ENCODE results near the gene EYA2.

The EYA2 gene

GRCh38 chr20:47036091-47036870 is 141.6 kb downstream of the EYA2 start:
- no peak for DNase-seq (ENCODE audit: low spot score)

- DNase-seq (ENCODE audit: low spot score) = no peak
These were observed 144.2 kb downstream of the EYA2 start for GRCh38 chr20:47038566-47039560.

GRCh38 chr20:47040506-47041125 is 146.0 kb downstream of the EYA2 start:
- no peak for DNase-seq (ENCODE audit: low spot score)

GRCh38 chr20:47041396-47041899 is 146.8 kb downstream of the EYA2 start:
- no peak for DNase-seq (ENCODE audit: low spot score)

GRCh38 chr20:47042464-47042863 is 147.8 kb downstream of the EYA2 start:
- DNase-seq (ENCODE audit: low spot score) = no peak

- DNase-seq (ENCODE audit: low spot score) = no peak
These were observed 148.4 kb downstream of the EYA2 start for GRCh38 chr20:47043086-47043485.

- no peak for DNase-seq (ENCODE audit: low spot score)
These were observed 150.3 kb downstream of the EYA2 start for GRCh38 chr20:47044938-47045337.

GRCh38 chr20:47048054-47048453 is 153.4 kb downstream of the EYA2 start:
- DNase-seq (ENCODE audit: low spot score) = no peak

- no peak for DNase-seq (ENCODE audit: low spot score)
These were observed 155.1 kb downstream of the EYA2 start for GRCh38 chr20:47049771-47050170.

GRCh38 chr20:47050996-47051395 is 156.4 kb downstream of the EYA2 start:
- DNase-seq (ENCODE audit: low spot score) = no peak

GRCh38 chr20:47051936-47052526 is 157.4 kb downstream of the EYA2 start:
- no peak for DNase-seq (ENCODE audit: low spot score)

GRCh38 chr20:47054506-47054905 is 159.9 kb downstream of the EYA2 start:
- DNase-seq (ENCODE audit: low spot score) = no peak

GRCh38 chr20:47054945-47055344 is 160.3 kb downstream of the EYA2 start:
- DNase-seq (ENCODE audit: low spot score) = no peak

GRCh38 chr20:47055699-47056369 is 161.2 kb downstream of the EYA2 start:
- DNase-seq (ENCODE audit: low spot score) = no peak

GRCh38 chr20:47057661-47058060 is 163.0 kb downstream of the EYA2 start:
- no peak for DNase-seq (ENCODE audit: low spot score)

GRCh38 chr20:47058236-47058635 is 163.6 kb downstream of the EYA2 start:
- no peak for DNase-seq (ENCODE audit: low spot score)

GRCh38 chr20:47059536-47059935 is 164.9 kb downstream of the EYA2 start:
- no peak for DNase-seq (ENCODE audit: low spot score)

GRCh38 chr20:47061549-47061948 is 166.9 kb downstream of the EYA2 start:
- no peak for DNase-seq (ENCODE audit: low spot score)

- DNase-seq (ENCODE audit: low spot score) = no peak
These were observed 167.7 kb downstream of the EYA2 start for GRCh38 chr20:47062226-47062890.

GRCh38 chr20:47063407-47063806 is 168.8 kb downstream of the EYA2 start:
- DNase-seq (ENCODE audit: low spot score) = no peak

- DNase-seq (ENCODE audit: low spot score) = no peak
These were observed 169.2 kb downstream of the EYA2 start for GRCh38 chr20:47063808-47064207.
